Stimulated activated CD8-positive, alpha-beta memory T cell treated with anti-CD3 and anti-CD28 coated beads, Interleukin-7, amount 100 ng/mL, for 24 hours (primary cell): ENCODE results near the gene RAB3C.

Experiments used
- DNase-seq: peaks from one replicate; pipeline ENCODE4 v3.0.0-alpha.2; 2020; ENCODE audit warnings: low read depth

The RAB3C gene

GRCh38 chr5:58834242-58835225 lies 251.7 kb downstream of the RAB3C start:
- no peak for DNase-seq

GRCh38 chr5:58836351-58836750 lies 253.5 kb downstream of the RAB3C start:
- no peak for DNase-seq

GRCh38 chr5:58838729-58839128 lies 255.9 kb downstream of the RAB3C start:
- no peak for DNase-seq

GRCh38 chr5:58842852-58843251 lies 260.0 kb downstream of the RAB3C start:
- DNase-seq: no peak

DNA sequence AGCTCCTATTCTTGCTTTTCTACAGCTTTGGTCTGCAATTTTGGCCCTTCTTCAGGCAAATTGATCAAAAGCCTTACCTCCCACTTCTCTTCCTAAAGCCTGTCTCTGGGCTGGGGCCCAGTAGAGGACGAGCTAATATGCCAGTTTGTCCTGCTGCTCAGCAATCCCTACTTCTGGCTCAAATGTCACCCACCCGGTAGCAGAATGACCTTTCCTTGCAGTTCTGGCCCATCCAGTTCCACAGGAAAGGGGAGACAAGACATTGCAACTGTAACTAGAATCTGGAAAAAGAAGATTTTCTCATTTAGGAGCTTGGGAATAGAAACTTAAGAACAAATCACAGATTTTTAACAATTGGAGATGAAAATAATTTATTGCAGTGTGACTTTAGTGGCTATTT lies 261.5 kb downstream of the RAB3C start:
- DNase-seq: no peak

DNA sequence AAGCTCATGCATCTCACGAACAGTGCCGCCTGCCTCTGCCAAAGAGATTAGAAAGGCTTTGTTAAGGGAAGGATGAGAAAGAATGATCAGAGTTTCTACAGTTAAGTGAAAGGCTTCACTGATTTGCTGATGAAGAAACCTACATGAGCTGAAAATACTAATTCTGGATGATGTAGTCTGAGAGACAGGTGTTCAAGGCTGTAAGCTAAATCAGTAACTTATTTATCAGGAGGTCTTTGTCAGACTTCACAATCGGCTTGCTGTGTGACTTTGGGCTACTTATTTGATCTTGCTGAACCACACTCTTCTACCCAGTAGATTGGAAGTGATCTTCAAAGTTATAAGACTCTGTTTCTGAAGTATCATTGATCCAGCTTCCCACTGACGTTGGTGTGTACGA lies 264.2 kb downstream of the RAB3C start:
- no peak for DNase-seq

GRCh38 chr5:58849223-58849622 lies 266.3 kb downstream of the RAB3C start:
- DNase-seq: no peak

DNA sequence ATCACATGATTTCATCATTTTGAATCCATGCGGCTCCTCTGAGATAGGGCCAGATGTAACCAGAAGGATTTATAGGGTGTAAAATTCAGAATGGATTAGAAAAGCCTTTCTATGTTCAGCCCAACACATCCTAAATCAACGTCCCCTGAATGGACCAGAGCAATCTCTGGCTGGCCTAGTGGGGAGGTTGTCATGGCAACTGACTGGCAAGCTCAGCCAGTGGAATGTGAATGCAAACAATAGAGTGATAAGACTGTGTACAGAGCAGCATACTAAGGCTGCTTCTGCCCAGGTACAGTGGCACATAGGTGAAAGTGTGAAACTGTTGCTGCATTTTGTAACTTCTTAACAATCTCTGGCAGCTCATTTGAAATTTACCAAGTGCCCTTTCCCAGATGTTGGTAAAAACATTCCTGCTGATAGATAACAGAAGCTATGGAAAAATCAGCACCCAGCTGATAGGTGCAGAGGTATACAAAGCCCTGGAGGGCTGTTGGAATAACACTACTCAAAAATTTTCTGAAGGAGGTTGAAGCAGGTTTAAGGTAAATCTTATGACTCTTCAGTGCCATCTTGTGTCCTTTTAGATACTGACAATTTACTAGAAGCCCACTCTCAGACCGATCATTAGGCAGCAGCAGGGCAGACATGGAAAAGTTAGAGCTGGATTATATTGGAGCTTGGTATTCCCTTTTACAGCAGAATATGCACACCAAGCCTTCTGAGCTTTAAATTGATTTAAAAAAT lies 267.2 kb downstream of the RAB3C start:
- no peak for DNase-seq

- no peak for DNase-seq
These were observed 268.3 kb downstream of the RAB3C start for GRCh38 chr5:58851153-58851552.

GRCh38 chr5:58851571-58851970 lies 268.7 kb downstream of the RAB3C start:
- DNase-seq: no peak

- DNase-seq: no peak
These were observed 269.7 kb downstream of the RAB3C start for GRCh38 chr5:58852566-58852965.

DNA sequence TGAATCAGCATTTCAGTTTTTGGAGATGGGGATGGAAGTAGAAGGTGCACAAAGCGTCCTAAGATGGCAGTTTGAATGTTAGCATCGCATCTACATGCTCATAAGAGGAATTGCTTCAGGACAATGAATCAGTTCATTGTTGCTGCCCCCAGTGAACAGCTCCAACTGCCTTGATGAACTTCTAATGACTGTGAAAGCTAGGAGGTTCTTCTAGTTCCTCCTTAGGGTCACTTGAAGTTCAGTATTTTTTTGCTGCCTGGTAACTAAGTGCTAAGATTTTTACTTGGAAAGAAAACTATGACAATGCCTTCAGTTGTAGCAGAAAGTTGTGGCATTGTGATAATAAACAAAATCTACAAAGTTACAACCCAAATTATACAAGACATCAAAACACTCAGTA lies 271.6 kb downstream of the RAB3C start:
- DNase-seq: no peak

DNA sequence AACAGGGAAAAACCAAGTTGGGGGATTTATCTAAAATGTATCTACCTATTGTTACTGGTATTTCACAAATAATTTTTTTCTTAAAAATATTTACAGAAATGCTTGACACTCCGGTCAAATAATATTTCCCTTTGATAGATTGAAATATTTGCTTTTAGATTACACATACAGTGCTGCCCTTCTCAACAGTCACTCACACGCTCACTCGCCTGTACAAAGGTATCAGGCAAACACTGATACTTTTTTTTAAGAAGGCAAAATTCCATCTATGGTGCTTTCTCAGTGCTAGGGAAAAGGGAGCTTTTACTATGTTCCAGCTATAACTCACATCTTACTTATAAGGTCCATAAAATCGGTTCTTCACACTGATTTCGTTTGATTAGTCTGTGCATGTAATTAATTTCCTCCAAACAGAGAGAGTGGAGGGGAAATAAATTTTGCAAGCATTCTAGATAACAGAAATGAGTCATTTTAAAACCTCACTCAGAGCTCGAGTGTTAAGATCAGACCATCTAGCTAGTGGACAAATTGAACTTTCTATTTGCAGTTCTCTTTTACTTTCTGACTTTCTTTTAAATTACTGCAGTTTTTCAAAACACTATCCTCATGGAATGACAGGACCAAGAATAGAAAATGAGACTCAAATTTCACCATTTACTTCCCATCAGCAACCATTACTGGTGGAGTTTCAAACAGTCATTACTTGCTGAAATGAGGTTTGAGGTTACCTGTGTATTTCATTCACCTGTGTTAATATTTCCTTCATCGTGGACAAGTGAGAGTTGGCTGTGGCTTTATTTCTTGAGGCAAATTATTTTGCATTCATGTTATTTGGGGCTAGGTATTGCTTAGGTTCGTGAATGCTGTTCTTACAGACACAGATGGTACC lies 273.2 kb downstream of the RAB3C start:
- no peak for DNase-seq

- DNase-seq: no peak
These were observed 274.7 kb downstream of the RAB3C start for GRCh38 chr5:58857609-58858008.

DNA sequence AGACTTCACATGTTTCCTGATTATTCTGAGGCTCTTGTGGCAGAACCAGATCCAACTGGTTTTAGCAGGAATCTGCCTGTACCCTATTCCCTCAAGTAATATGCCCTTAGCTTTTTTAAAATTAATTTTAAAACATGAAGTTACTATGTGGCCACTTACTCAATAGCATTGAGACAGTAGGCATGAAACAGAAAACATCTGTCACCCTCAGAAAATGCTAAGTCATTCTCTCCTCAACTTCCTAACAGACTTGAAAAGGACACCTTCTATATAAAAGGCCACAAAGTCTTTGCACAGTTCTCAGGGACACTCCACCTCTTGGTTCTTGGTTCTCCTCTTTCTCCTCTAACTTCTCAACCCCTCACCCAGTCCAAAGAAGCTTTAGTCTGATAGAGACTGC lies 277.8 kb downstream of the RAB3C start:
- DNase-seq: no peak

GRCh38 chr5:58868931-58869330 lies 286.1 kb downstream of the RAB3C start:
- DNase-seq: no peak

DNA sequence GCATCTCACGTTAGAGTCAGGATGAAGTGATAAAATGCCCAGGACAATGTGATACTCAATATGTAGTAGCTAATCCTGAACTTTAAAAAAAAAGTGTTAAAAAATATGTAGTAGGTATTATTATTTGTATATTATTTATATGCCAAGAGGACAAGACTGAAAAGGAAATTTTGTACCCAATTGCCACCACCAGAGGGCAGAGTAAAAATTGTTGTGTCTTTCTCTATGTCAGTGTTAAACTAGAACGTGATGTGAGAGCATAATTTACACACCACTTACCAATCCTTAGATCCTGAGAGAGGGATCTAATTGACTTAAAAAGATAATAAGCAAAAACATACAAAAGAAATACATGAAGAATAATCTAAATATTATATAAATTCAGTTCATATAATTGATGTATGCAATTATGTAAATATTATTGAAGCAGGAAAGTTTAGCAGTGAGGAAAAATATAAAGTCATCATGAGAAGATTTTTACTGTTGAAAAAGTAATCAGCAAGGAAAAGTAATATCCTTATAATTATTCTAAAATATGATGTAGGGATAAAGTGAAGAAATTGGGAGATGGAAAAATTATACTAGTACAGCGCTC lies 288.9 kb downstream of the RAB3C start:
- DNase-seq: no peak

DNA sequence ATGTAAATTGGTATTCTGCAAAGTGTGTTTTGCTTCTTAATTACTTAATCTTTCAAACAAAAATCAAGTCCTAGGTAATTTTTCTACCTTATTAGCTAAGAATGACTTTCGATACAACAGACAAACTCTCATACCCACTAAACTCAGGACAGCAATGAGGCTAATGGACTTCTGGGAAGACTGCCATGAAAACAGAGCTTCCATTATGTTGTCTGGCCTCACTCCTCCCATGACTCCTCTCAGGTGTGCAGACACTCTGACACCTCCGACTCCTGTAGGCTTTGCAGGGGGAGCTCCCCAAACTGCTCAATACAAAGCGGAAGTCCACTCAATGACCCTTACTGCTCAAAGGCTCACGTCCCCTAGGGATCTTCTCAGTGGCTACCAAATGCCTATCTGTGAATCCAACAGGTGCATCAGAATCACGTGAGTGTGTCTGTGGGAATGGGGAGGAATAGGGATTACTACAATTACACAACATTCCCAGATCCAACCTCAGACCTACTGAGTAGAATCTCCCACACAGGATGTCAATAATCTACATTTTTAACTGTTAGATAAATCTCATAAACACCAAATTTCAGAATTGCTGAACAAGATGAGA lies 289.9 kb downstream of the RAB3C start:
- no peak for DNase-seq

- no peak for DNase-seq
These were observed 292.7 kb downstream of the RAB3C start for GRCh38 chr5:58875599-58875998.

DNA sequence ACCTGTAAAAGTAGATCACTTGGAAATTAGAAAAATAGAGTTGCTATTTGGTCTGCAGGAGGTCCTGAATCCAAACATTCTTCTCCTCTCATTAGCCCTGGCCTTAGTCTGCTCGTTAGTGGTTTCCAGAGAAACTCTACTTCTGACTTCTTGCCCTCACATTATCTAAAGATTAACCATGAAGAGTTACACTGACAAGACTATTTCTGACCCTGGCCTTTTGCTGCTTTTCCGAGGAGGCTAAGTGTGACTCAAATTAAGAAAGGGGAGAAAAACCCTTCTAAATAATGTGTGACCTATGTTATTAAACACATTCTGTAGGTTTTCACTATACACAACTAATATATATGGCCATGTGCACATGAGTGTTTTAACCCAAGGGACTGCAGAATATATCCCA lies 302.4 kb downstream of the RAB3C start:
- no peak for DNase-seq
